Fibroblast of lung (primary cell): ENCODE data around the gene FGFR2. TPM values are rescaled to one million over a fixed set of nuclear protein-coding genes. Genes with fewer than 3 reads are reported as not detected.

Source experiments
- DNase-seq, 2 donors: peaks; one replicate each; pipeline versions ENCODE4 v3.0.0 to v3.0.0-alpha.2; 2010; ENCODE audit warnings: low read depth in 2 of 2
- H2AFZ ChIP-seq: 2 replicates; pipeline ENCODE4 v1.5.1; 2012; ENCODE audit warnings: low read length, control low read depth, inconsistent platforms
- H3K27ac ChIP-seq: 2 replicates; pipeline ENCODE4 v1.5.1; 2011; ENCODE audit warnings: low read length, control low read depth; ENCODE audit not compliant: insufficient read depth
- H3K27me3 ChIP-seq: 2 replicates; pipeline ENCODE4 v1.5.1; 2011; ENCODE audit warnings: mild to moderate bottlenecking, low read length; ENCODE audit not compliant: control insufficient read depth, insufficient read depth
- H3K36me3 ChIP-seq: 2 replicates; pipeline ENCODE4 v1.5.1; 2011; ENCODE audit warnings: low read length; ENCODE audit not compliant: control insufficient read depth, insufficient read depth
- H3K4me1 ChIP-seq: 2 replicates; pipeline ENCODE4 v1.5.1; 2011; ENCODE audit warnings: low read length; ENCODE audit not compliant: control insufficient read depth, insufficient read depth; ENCODE audit errors: extremely low read depth
- H3K4me2 ChIP-seq: 2 replicates; pipeline ENCODE4 v1.5.1; 2011; ENCODE audit warnings: low read length, control low read depth; ENCODE audit not compliant: insufficient read depth; ENCODE audit errors: extremely low read depth
- H3K4me3 ChIP-seq, 4 experiments: fragments of 200-600 bp in 1 of 4; sonication (generic) in 1 of 4; replicated peaks in 1 of 4; 2 replicates each; pipeline ENCODE4 v1.5.1; 2011 to 2016; ENCODE audit warnings: low read length in 4 of 4, low read depth in 3 of 4, mild to moderate bottlenecking in 3 of 4, control low read depth in 2 of 4, inconsistent platforms in 1 of 4, mixed read lengths in 1 of 4; ENCODE audit not compliant: insufficient read depth in 1 of 4; ENCODE audit errors: control extremely low read depth in 1 of 4
- H3K79me2 ChIP-seq: 2 replicates; pipeline ENCODE4 v1.5.1; 2012; ENCODE audit warnings: mild to moderate bottlenecking, low read length, inconsistent platforms; ENCODE audit not compliant: control insufficient read depth, insufficient read depth
- H3K9ac ChIP-seq: 2 replicates; pipeline ENCODE4 v1.5.1; 2011; ENCODE audit warnings: mild to moderate bottlenecking, low read length, control low read depth; ENCODE audit not compliant: insufficient read depth
- H3K9me3 ChIP-seq: 2 replicates; pipeline ENCODE4 v1.5.1; 2012; ENCODE audit warnings: low read depth, low read length; ENCODE audit not compliant: control insufficient read depth, insufficient read depth
- H4K20me1 ChIP-seq: 2 replicates; pipeline ENCODE4 v1.5.1; 2011; ENCODE audit warnings: low read length; ENCODE audit not compliant: control insufficient read depth, insufficient read depth; ENCODE audit errors: extremely low read depth
- CTCF ChIP-seq, 2 donors: IDR thresholded peaks in 1 of 2; conservative IDR thresholded peaks in 1 of 2; 1 replicate in 1 of 2; 2 replicates in 1 of 2; pipeline ENCODE4 v1.5.1; 2011 to 2012; ENCODE audit warnings: low read length in 2 of 2, control low read depth in 1 of 2, inconsistent platforms in 1 of 2, low read depth in 1 of 2, mild to moderate bottlenecking in 1 of 2
- EZH2 ChIP-seq: IDR thresholded peaks from 2 replicates; pipeline ENCODE4 v1.5.1; 2012; ENCODE audit warnings: low read length, control low read depth, mild to moderate bottlenecking; ENCODE audit errors: missing control alignments
- polyA plus RNA-seq, 2 donors: library from polyadenylated mRNA; depleted of rRNA in 1 of 2; stranded (reverse) in 1 of 2; unstranded in 1 of 2; fragments of >200 nt; gene quantifications; 2 replicates each; pipeline ENCODE4 v1.2.1, GENCODE V29; 2011 to 2012; ENCODE audit warnings: missing spikeins in 1 of 2
- total RNA-seq: library from RNA; depleted of rRNA; stranded (reverse); fragments of >200 nt; gene quantifications from 2 replicates; pipeline ENCODE4 v1.2.1, GENCODE V29; 2014

The FGFR2 gene
- total and polyA plus RNA-seq, 2 donors (not counting 1 experiment from before 2014, with no cell fraction given), result 0.10 to 0.17 TPM

DNA sequence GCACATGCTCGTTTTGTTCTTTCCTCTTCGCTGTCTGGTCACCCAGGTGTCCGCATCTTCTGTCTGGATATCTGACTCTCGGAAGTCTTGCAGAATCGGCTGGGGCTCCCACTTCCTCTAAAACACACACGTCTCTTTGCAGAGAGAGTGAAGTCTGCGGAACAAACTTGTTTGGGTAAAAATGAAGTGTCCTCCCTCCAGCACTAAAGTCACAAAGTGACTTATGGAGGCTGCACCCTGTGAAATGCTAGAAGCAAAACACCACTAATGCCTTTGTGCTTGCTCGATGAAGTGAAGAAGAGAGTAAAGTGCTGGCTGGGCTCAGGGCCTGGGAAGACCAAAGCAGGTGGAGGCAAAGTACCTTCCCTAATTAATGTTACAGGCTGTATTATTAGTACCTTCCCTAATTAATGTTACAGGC, 71.4 kb downstream of the FGFR2 start:
- H3K27ac ChIP-seq, result no peak overlapping the region
- H2AFZ ChIP-seq, result no peak overlapping the region
- TF ChIP-seq CTCF (conservative IDR thresholded peaks at IDR 0.05 in 1 of 2, IDR thresholded peaks at IDR 0.05 in 1 of 2; ENCODE audit: low read depth in 1 of 2, low read length in 2 of 2), result no peak
- no peak for TF ChIP-seq EZH2
- H3K9ac ChIP-seq, result no peak overlapping the region
- H3K9me3 ChIP-seq, result no peaks in the 10 kb centered on the region
- H3K4me3 ChIP-seq, result no peak overlapping the region
- no peaks in the 10 kb centered on the region for H3K4me1 ChIP-seq
- H3K36me3 ChIP-seq, result no peaks in the 10 kb centered on the region
- H3K4me2 ChIP-seq, result no peak overlapping the region
- H3K27me3 ChIP-seq, result no peaks in the 10 kb centered on the region
- no peak for DNase-seq
- H3K79me2 ChIP-seq, result no peaks in the 10 kb centered on the region
- H4K20me1 ChIP-seq, result no peaks in the 10 kb centered on the region

DNA sequence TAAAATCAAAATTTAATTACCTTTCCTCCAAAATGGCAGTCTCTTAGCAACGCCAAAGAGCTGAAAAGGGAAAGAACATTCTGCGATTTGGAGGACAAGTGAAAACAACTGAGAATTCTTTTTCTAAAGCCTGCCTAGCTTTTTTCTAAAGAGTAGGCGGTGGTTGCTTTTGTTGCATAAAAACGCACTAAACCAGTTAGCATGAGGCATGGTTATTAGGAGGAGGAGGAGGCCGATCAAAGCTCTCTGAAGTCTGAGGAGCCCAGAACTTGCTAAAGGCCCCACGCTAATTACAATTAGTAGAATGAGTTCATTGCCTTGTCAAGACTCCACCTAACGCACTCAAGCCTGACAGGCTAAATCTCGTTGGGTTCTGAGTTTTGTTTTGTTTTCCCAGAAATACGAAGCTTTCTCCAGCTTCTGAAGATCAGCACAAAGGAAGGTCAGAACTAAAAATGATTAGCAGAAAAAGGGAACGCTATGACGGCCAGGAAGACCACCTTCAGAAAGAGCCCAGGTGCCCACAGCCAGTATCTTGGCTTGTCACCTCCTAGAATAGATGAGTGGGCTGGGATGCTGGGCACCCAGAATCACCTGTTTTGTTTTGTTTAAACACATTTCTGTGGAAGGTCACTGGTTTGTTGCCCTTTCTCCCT, 72.0 kb downstream of the FGFR2 start:
- Histone ChIP-seq H3K9me3 (no peaks in the 10 kb centered on the region), H3K79me2 (no peaks in the 10 kb centered on the region), H2AFZ (no peak overlapping the region), H3K4me1 (no peaks in the 10 kb centered on the region), H3K4me3 (no peak overlapping the region), H3K4me2 (no peak overlapping the region), H3K36me3 (no peaks in the 10 kb centered on the region), H3K9ac (no peak overlapping the region), H4K20me1 (no peaks in the 10 kb centered on the region), H3K27me3 (no peaks in the 10 kb centered on the region), H3K27ac (no peak overlapping the region)
- no peak for DNase-seq
- TF ChIP-seq EZH2 (no peak), CTCF (conservative IDR thresholded peaks at IDR 0.05 in 1 of 2, IDR thresholded peaks at IDR 0.05 in 1 of 2; ENCODE audit: low read depth in 1 of 2, low read length in 2 of 2) (no peak)

GRCh38 chr10:121525251-121526134, 72.8 kb downstream of the FGFR2 start:
- Histone ChIP-seq H4K20me1 (no peaks in the 10 kb centered on the region), H3K9ac (no peak overlapping the region), H3K4me3 (no peak overlapping the region), H3K36me3 (no peaks in the 10 kb centered on the region), H3K79me2 (no peaks in the 10 kb centered on the region), H2AFZ (no peak overlapping the region), H3K27me3 (no peaks in the 10 kb centered on the region), H3K4me1 (no peaks in the 10 kb centered on the region), H3K4me2 (no peak overlapping the region), H3K27ac (no peak overlapping the region), H3K9me3 (no peaks in the 10 kb centered on the region)
- peak in 1 of 2 donors; percentile 12 for DNase-seq
- TF ChIP-seq EZH2, result no peak
- TF ChIP-seq CTCF (conservative IDR thresholded peaks at IDR 0.05 in 1 of 2, IDR thresholded peaks at IDR 0.05 in 1 of 2; ENCODE audit: low read depth in 1 of 2, low read length in 2 of 2), result no peak
